Endothelial cell of umbilical vein (primary cell): ENCODE data around the gene KCNH2. TPM values are rescaled to one million over a fixed set of nuclear protein-coding genes. Genes with fewer than 3 reads are reported as not detected.

Experiments used
- BruUV-seq: library from RNA; stranded (reverse); fragments of 400-500 nt; replicated peaks from 2 replicates; lab custom pipeline; 2021; lab: Mats Ljungman, UMichigan
- CTCF ChIA-PET: fragments of 300-600, 350-600 bp; sonication (Branson Sonifier 250); formaldehyde crosslinking; loops from one replicate; lab custom pipeline; 2021; ENCODE audit warnings: antibody characterized with exemption, inconsistent platforms; lab: Charles Lee
- POLR2A ChIA-PET: fragments of 300-600, 350-600 bp; sonication (Branson Sonifier 250); formaldehyde crosslinking; loops from one replicate; lab custom pipeline; 2021; ENCODE audit warnings: antibody characterized with exemption, inconsistent platforms; lab: Charles Lee
- DNase-seq: peaks from one replicate; pipeline ENCODE4 v3.0.0-alpha.2; 2011; ENCODE audit warnings: low read depth, low spot score
- FAIRE-seq: peaks from 2 replicates; lab custom pipeline; 2011; peaks lifted over from hg19 to GRCh38; lab: Jason Lieb, UNC
- H2AFZ ChIP-seq: 2 replicates; pipeline ENCODE4 v1.6.0; 2012; ENCODE audit warnings: low read depth, low read length, control low read depth, inconsistent platforms
- H3K27ac ChIP-seq: 2 replicates; pipeline ENCODE4 v1.5.1; 2011; ENCODE audit warnings: low read depth, mild to moderate bottlenecking, control low read depth, low read length, moderate library complexity; ENCODE audit not compliant: insufficient read depth
- H3K27me3 ChIP-seq, 2 experiments: 2 replicates each; pipeline versions ENCODE4 v1.6.0 to v1.6.1; 2011; ENCODE audit warnings: low read length in 2 of 2, mixed read lengths in 1 of 2; ENCODE audit not compliant: control insufficient read depth in 2 of 2, insufficient read depth in 2 of 2
- H3K36me3 ChIP-seq, 2 experiments: 2 replicates in 1 of 2; 3 replicates in 1 of 2; pipeline ENCODE4 v1.5.1; 2011; ENCODE audit warnings: low read length in 2 of 2, mild to moderate bottlenecking in 1 of 2, moderate library complexity in 1 of 2; ENCODE audit not compliant: control insufficient read depth in 2 of 2, insufficient read depth in 2 of 2; ENCODE audit errors: extremely low read depth in 1 of 2
- H3K4me1 ChIP-seq: 3 replicates; pipeline ENCODE4 v1.5.1; 2011; ENCODE audit warnings: mild to moderate bottlenecking, low read length; ENCODE audit not compliant: control insufficient read depth, insufficient read depth; ENCODE audit errors: extremely low read depth
- H3K4me2 ChIP-seq: 2 replicates; pipeline ENCODE4 v1.6.1; 2011; ENCODE audit warnings: low read length, control low read depth, mixed read lengths; ENCODE audit not compliant: insufficient read depth
- H3K4me3 ChIP-seq, 3 experiments: fragments of 200-600 bp in 1 of 3; sonication (generic), shearing (Covaris generic) in 1 of 3; replicated peaks in 1 of 3; 2 replicates each; pipeline ENCODE4 v1.5.1; 2011 to 2016; ENCODE audit warnings: control low read depth in 3 of 3, low read length in 3 of 3, mild to moderate bottlenecking in 2 of 3, inconsistent platforms in 1 of 3, low read depth in 1 of 3, moderate library complexity in 1 of 3; ENCODE audit not compliant: insufficient read depth in 1 of 3
- H3K79me2 ChIP-seq: 2 replicates; pipeline ENCODE4 v1.6.0; 2012; ENCODE audit warnings: low read length, inconsistent platforms; ENCODE audit not compliant: control insufficient read depth, insufficient read depth
- H3K9ac ChIP-seq: replicated peaks from 2 replicates; pipeline ENCODE3; 2011; ENCODE audit warnings: low read length, control low read depth; ENCODE audit not compliant: insufficient read depth; ENCODE audit errors: extremely low read depth
- H3K9me1 ChIP-seq: replicated peaks from 3 replicates; pipeline ENCODE4 v1.6.0; 2011; ENCODE audit warnings: mild to moderate bottlenecking, low read length; ENCODE audit not compliant: control insufficient read depth, insufficient read depth; ENCODE audit errors: extremely low read depth
- H3K9me3 ChIP-seq: replicated peaks from 2 replicates; pipeline ENCODE4 v1.5.1; 2012; ENCODE audit warnings: low read length, inconsistent platforms; ENCODE audit not compliant: control insufficient read depth, insufficient read depth
- H4K20me1 ChIP-seq: replicated peaks from 2 replicates; pipeline ENCODE3; 2011; ENCODE audit warnings: mild to moderate bottlenecking, low read length; ENCODE audit not compliant: control insufficient read depth, insufficient read depth; ENCODE audit errors: extremely low read depth
- EZH2 ChIP-seq: IDR thresholded peaks from 2 replicates; pipeline ENCODE4 v1.6.1; 2012; ENCODE audit warnings: borderline replicate concordance, low read depth, mild to moderate bottlenecking, moderate library complexity, low read length, inconsistent platforms; ENCODE audit not compliant: severe bottlenecking
- FOS ChIP-seq: IDR thresholded peaks from 2 replicates; pipeline ENCODE4 v1.6.1; 2011; ENCODE audit warnings: mild to moderate bottlenecking, low read length, moderate library complexity, borderline replicate concordance; ENCODE audit not compliant: insufficient read depth
- GATA2 ChIP-seq: IDR thresholded peaks from 2 replicates; pipeline ENCODE4 v1.7.0; 2011; ENCODE audit warnings: low read depth, mild to moderate bottlenecking, moderate library complexity, mixed read lengths, low read length; ENCODE audit not compliant: insufficient read length, insufficient read depth
- JUN ChIP-seq: IDR thresholded peaks from 2 replicates; pipeline ENCODE4 v1.6.1; 2011; ENCODE audit warnings: borderline replicate concordance, low read depth; ENCODE audit not compliant: insufficient read length, insufficient read depth
- MYC ChIP-seq: IDR thresholded peaks from one replicate; pipeline ENCODE4 v1.6.1; 2011; ENCODE audit warnings: mild to moderate bottlenecking, low read depth, low read length
- POLR2A ChIP-seq: IDR thresholded peaks from 2 replicates; pipeline ENCODE4 v1.6.1; 2012; ENCODE audit warnings: low read depth, mild to moderate bottlenecking, control low read depth, low read length
- POLR2AphosphoS5 ChIP-seq: IDR thresholded peaks from 2 replicates; pipeline ENCODE4 v1.6.1; 2012; ENCODE audit warnings: low read depth, mild to moderate bottlenecking, control low read depth, low read length, moderate library complexity; ENCODE audit not compliant: insufficient read depth
- dilution Hi-C: fragments of 300-500 bp; cut with MboI; formaldehyde crosslinking; loops from one replicate; pipeline ENCODE4 v1.15.0; 2019; ENCODE audit warnings: low sequenced_read_pairs; ENCODE audit not compliant: extremely low pct_ligation_motif_present
- intact Hi-C: fragments of 100-400 bp; cut with micrococcal nuclease; formaldehyde crosslinking; loops from one replicate; pipeline ENCODE4 v1.10.0; 2022
- polyA plus RNA-seq, 4 experiments: library from polyadenylated mRNA; depleted of rRNA in 3 of 4; stranded (reverse) in 3 of 4; unstranded in 1 of 4; fragments of >200 nt; gene quantifications; 2 replicates each; pipeline versions ENCODE4 v1.2.1 to v1.2.3, GENCODE V29; 2011 to 2012; ENCODE audit warnings: missing spikeins in 1 of 4
- total RNA-seq: library from RNA; stranded (reverse); gene quantifications from 2 replicates; pipeline ENCODE4 v1.2.3, GENCODE V29; 2021
- TF ChIP-seq, protein P1 (sequence below): IDR thresholded peaks from 2 replicates; pipeline ENCODE4 v1.6.1; 2011; ENCODE audit not compliant: insufficient read depth, insufficient read length

The KCNH2 gene
- total and polyA plus RNA-seq, 2 donors (not counting 3 experiments of a cell fraction or from before 2014, with no cell fraction given): 0.03 to 0.09 TPM

DNA sequence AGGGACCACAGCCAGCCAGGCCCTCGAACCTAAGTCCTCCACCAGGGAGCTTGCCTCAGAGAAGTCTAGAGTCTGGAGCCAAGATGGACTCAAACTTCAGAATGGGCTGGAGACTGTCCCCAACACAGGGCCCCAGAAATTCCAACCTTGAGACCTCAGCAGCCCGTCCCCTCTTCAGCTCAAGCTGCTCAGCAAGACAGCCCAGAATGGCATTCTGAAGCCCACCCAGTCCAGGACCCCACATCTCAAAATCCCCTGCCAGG, 15.9 kb downstream of the KCNH2 start:
- Histone ChIP-seq H3K4me3 (no peak overlapping the region), H2AFZ (no peak overlapping the region), H3K79me2 (no peaks in the 10 kb centered on the region), H4K20me1 (no peaks in the 10 kb centered on the region), H3K4me2 (no peak overlapping the region), H3K36me3 (no peaks in the 10 kb centered on the region), H3K4me1 (no peaks in the 10 kb centered on the region), H3K27me3 (peaks cover 21 to 22% of the 10 kb centered on the region in 2 experiments), H3K27ac (no peak overlapping the region), H3K9me1 (no peaks in the 10 kb centered on the region), H3K9ac (no peak overlapping the region), H3K9me3 (no peaks in the 10 kb centered on the region)
- ChIA-PET CTCF (interaction anchor here (0.7 to 5.5 kb wide), 27 partner anchors 11 to 282 kb away, joined by 3 to 97 read pairs (median 5); partner anchors contain the start of genes ABCB8, FASTK and SLC4A2), POLR2A (no interaction called here)
- BruUV-seq: no TSS peak
- DNase-seq (no peak), FAIRE-seq (no peak)
- dilution Hi-C loops: no loop called here
- intact Hi-C loops: loop anchor here (2.0 kb wide), 2 partner anchors 63 to 149 kb away; no protein-coding TSS in a partner anchor
- no peak for TF ChIP-seq JUN
- TF ChIP-seq GATA2: no peak
- no peak for TF ChIP-seq EZH2
- TF ChIP-seq POLR2A: no peak
- no peak for TF ChIP-seq FOS
- no peak for TF ChIP-seq MYC
- no peak for TF ChIP-seq POLR2AphosphoS5
- TF ChIP-seq, protein P1, sequence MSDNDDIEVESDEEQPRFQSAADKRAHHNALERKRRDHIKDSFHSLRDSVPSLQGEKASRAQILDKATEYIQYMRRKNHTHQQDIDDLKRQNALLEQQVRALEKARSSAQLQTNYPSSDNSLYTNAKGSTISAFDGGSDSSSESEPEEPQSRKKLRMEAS: no peak
